IMR-90 (cell line): ENCODE results near the gene DNAJC17. TPM values are rescaled to one million over a fixed set of nuclear protein-coding genes. Genes with fewer than 3 reads are reported as not detected.

Source experiments
- ATAC-seq: fragments of 200-7000 bp; cut with Tn5 transposase; 2 replicates; pipeline ENCODE4 v1.9.1; 2020; ENCODE audit warnings: low read depth, mild to moderate bottlenecking, moderate library complexity
- BruUV-seq: library from RNA; stranded (reverse); fragments of 400-500 nt; replicated peaks from 2 replicates; lab custom pipeline; 2021; lab: Mats Ljungman, UMichigan
- CTCF ChIA-PET: fragments of 300-600 bp; formaldehyde crosslinking; extraction: SDS; loops from one replicate; lab custom pipeline; 2021; ENCODE audit warnings: antibody characterized with exemption; lab: Yijun Ruan, JAX
- POLR2A ChIA-PET: fragments of 300-600 bp; sonication (Branson Sonifier 250); formaldehyde crosslinking; loops from one replicate; lab custom pipeline; 2022; ENCODE audit warnings: antibody characterized with exemption; ENCODE audit not compliant: unreplicated experiment; lab: Charles Lee
- DNase-seq: peaks from one replicate; pipeline ENCODE4 v3.0.0; 2013
- H2AFZ ChIP-seq: replicated peaks from 2 replicates; pipeline ENCODE3; 2013; ENCODE audit warnings: low read length, mild to moderate bottlenecking; ENCODE audit not compliant: poor library complexity
- H2AK5ac ChIP-seq: 2 replicates; pipeline ENCODE4 v1.6.1; 2013; ENCODE audit warnings: low read depth, low read length, inconsistent platforms
- H2AK9ac ChIP-seq: replicated peaks from 2 replicates; pipeline ENCODE3; 2013; ENCODE audit warnings: mild to moderate bottlenecking, low read depth, low read length, moderate library complexity; ENCODE audit not compliant: poor library complexity
- H2BK120ac ChIP-seq: 2 replicates; pipeline ENCODE4 v1.6.1; 2013; ENCODE audit warnings: low read depth, low read length, inconsistent platforms
- H2BK15ac ChIP-seq: 3 replicates; pipeline ENCODE4 v1.6.1; 2013; ENCODE audit warnings: low read depth, low read length, inconsistent platforms
- H2BK20ac ChIP-seq: 2 replicates; pipeline ENCODE4 v1.6.1; 2013; ENCODE audit warnings: low read depth, mild to moderate bottlenecking, inconsistent platforms, low read length, moderate library complexity
- H2BK5ac ChIP-seq: 2 replicates; pipeline ENCODE4 v1.6.1; 2013; ENCODE audit warnings: mild to moderate bottlenecking, low read depth, low read length, inconsistent platforms; ENCODE audit not compliant: poor library complexity, severe bottlenecking
- H3K14ac ChIP-seq: replicated peaks from 2 replicates; pipeline ENCODE4 v1.6.1; 2013; ENCODE audit warnings: low read depth, low read length, inconsistent platforms
- H3K18ac ChIP-seq: 2 replicates; pipeline ENCODE4 v1.6.1; 2013; ENCODE audit warnings: low read depth, low read length, control low read depth
- H3K23ac ChIP-seq: 2 replicates; pipeline ENCODE4 v1.6.1; 2013; ENCODE audit warnings: low read depth, low read length, inconsistent platforms
- H3K27ac ChIP-seq: 2 replicates; pipeline ENCODE4 v1.5.1; 2013; ENCODE audit warnings: mild to moderate bottlenecking, control low read depth, low read length; ENCODE audit not compliant: insufficient read depth
- H3K27me3 ChIP-seq: 2 replicates; pipeline ENCODE4 v1.6.1; 2013; ENCODE audit warnings: low read length; ENCODE audit not compliant: control insufficient read depth, insufficient read depth
- H3K36me3 ChIP-seq: 2 replicates; pipeline ENCODE4 v1.6.1; 2013; ENCODE audit warnings: low read length, mixed read lengths; ENCODE audit not compliant: control insufficient read depth, insufficient read depth
- H3K4ac ChIP-seq: 2 replicates; pipeline ENCODE4 v1.6.1; 2013; ENCODE audit warnings: low read depth, low read length, inconsistent platforms
- H3K4me1 ChIP-seq: 2 replicates; pipeline ENCODE4 v1.6.1; 2013; ENCODE audit warnings: low read length, mixed read lengths; ENCODE audit not compliant: control insufficient read depth, insufficient read depth
- H3K4me2 ChIP-seq: 2 replicates; pipeline ENCODE4 v1.6.1; 2013; ENCODE audit warnings: low read depth, mild to moderate bottlenecking, control low read depth, low read length, moderate library complexity
- H3K4me3 ChIP-seq: 2 replicates; pipeline ENCODE4 v1.5.1; 2013; ENCODE audit warnings: low read depth, mild to moderate bottlenecking, control low read depth, low read length, moderate library complexity; ENCODE audit not compliant: insufficient read depth
- H3K56ac ChIP-seq: 2 replicates; pipeline ENCODE4 v1.6.1; 2013; ENCODE audit warnings: low read length, inconsistent platforms; ENCODE audit not compliant: insufficient read depth; ENCODE audit errors: extremely low read depth
- H3K79me1 ChIP-seq, 2 experiments: 2 replicates each; pipeline ENCODE4 v1.6.1; 2013; ENCODE audit warnings: low read length in 2 of 2, inconsistent platforms in 1 of 2, low read depth in 1 of 2
- H3K9ac ChIP-seq: 2 replicates; pipeline ENCODE4 v1.6.1; 2013; ENCODE audit warnings: low read depth, low read length, control low read depth
- H3K9me1 ChIP-seq: 2 replicates; pipeline ENCODE4 v1.6.1; 2013; ENCODE audit warnings: low read length, inconsistent platforms; ENCODE audit not compliant: insufficient read depth
- H3K9me3 ChIP-seq: 2 replicates; pipeline ENCODE4 v1.6.1; 2013; ENCODE audit warnings: low read length; ENCODE audit not compliant: control insufficient read depth, insufficient read depth
- H4K20me1 ChIP-seq: 2 replicates; pipeline ENCODE4 v1.6.1; 2013; ENCODE audit warnings: low read length, inconsistent platforms; ENCODE audit not compliant: insufficient read depth
- H4K5ac ChIP-seq: 2 replicates; pipeline ENCODE4 v1.6.1; 2013; ENCODE audit warnings: mild to moderate bottlenecking, low read depth, low read length, control low read depth
- H4K8ac ChIP-seq, 2 experiments: 2 replicates each; pipeline ENCODE4 v1.6.1; 2013; ENCODE audit warnings: low read depth in 2 of 2, low read length in 2 of 2, control low read depth in 1 of 2, inconsistent platforms in 1 of 2
- H4K91ac ChIP-seq: 2 replicates; pipeline ENCODE4 v1.6.1; 2013; ENCODE audit warnings: low read depth, low read length, inconsistent platforms; ENCODE audit not compliant: insufficient read depth
- RFX5 ChIP-seq: IDR thresholded peaks from 2 replicates; pipeline ENCODE4 v1.8.0; 2012; ENCODE audit warnings: low read depth, mild to moderate bottlenecking, low read length, moderate library complexity
- WGBS, 2 experiments: methylation state at CpG; one replicate each; pipeline versions ENCODE4 v1.1.5 to v1.1.7; 2013; ENCODE audit warnings: missing lambda C conversion rate in 2 of 2; ENCODE audit not compliant: insufficient read length in 1 of 2; ENCODE audit errors: extremely low coverage in 2 of 2; 5-methylcytosine and 5-hydroxymethylcytosine counted together
- dilution Hi-C: fragments of 300-500 bp; cut with HindIII; formaldehyde crosslinking; loops from one replicate; pipeline ENCODE4 v1.14.3; 2018; ENCODE audit warnings: low sequenced_read_pairs; ENCODE audit not compliant: unreplicated experiment
- in situ Hi-C: fragments of 300-500 bp; cut with MboI; formaldehyde crosslinking; loops from 3 replicates; pipeline ENCODE4 v1.14.3; 2019; ENCODE audit warnings: low sequenced_read_pairs, inconsistent platforms, mixed read lengths
- intact Hi-C: fragments of 100-400 bp; cut with micrococcal nuclease; formaldehyde crosslinking; loops from 2 replicates; pipeline ENCODE4 v1.10.0; 2022
- polyA plus RNA-seq, 3 experiments: library from polyadenylated mRNA; depleted of rRNA; stranded (reverse); fragments of >200 nt; gene quantifications; 2 replicates each; pipeline ENCODE4 v1.2.3, GENCODE V29; 2012; ENCODE audit warnings: low replicate concordance in 1 of 3
- total RNA-seq: library from RNA; depleted of rRNA; stranded (reverse); fragments of >200 nt; gene quantifications from 2 replicates; pipeline ENCODE4 v1.2.3, GENCODE V29; 2012

The DNAJC17 gene
- total and polyA plus RNA-seq, 2 of the 4 experiments (the other 2 are of a cell fraction), result 58.6 to 107 TPM

DNA sequence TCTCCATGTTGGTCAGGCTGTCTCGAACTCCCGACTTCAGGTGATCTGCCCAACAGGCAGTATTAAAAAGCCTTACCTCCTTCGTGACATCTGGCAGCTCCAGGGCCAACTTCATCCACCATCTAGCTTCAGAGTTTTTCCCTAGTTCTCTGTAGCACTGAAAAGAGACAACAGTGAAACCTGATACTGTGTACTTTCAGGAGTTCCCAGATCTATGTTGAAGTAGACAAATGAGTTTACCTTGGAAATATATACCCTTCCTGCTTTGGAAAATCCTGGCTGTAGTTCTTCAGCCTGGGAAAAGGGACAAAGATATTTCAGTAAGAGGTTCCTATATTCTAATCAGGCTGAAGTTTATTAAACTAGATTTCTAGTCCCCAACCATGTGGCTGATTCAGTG is 70.2 kb downstream of the DNAJC17 start:
- no peak overlapping the region for H2BK5ac ChIP-seq
- no peak overlapping the region for H4K5ac ChIP-seq
- H3K27me3 ChIP-seq, result no peaks in the 10 kb centered on the region
- in situ Hi-C loops (no loop called here), dilution Hi-C loops (no loop called here), intact Hi-C loops (no loop called here)
- ChIA-PET CTCF (no interaction called here), POLR2A (interaction anchor here (0.5 kb wide), 1 partner anchor 24 kb away, joined by 3 read pairs; no protein-coding TSS in a partner anchor)
- H3K27ac ChIP-seq, result no peak overlapping the region
- peaks cover 1% of the 10 kb centered on the region; the same call in 1 of the 2 replicates for H3K4me1 ChIP-seq
- no peak overlapping the region for H2BK120ac ChIP-seq
- H3K9ac ChIP-seq, result no peak overlapping the region
- no peak overlapping the region for H4K8ac ChIP-seq
- no peaks in the 10 kb centered on the region for H4K20me1 ChIP-seq
- H2BK20ac ChIP-seq, result no peak overlapping the region
- H3K14ac ChIP-seq, result no peak overlapping the region
- H2BK15ac ChIP-seq, result no peak overlapping the region
- H2AFZ ChIP-seq, result no peak overlapping the region
- no peaks in the 10 kb centered on the region for H3K9me3 ChIP-seq
- WGBS, 2 experiments, result no CpG with 5 or more reads among the region's 3 CpGs
- no peak overlapping the region for H2AK5ac ChIP-seq
- no peak overlapping the region for H3K18ac ChIP-seq
- no peak overlapping the region for H4K91ac ChIP-seq
- ATAC-seq (no peak; the same call in 1 of the 2 replicates), DNase-seq (peak; percentile 13)
- no peak for TF ChIP-seq RFX5
- H3K9me1 ChIP-seq, result no peaks in the 10 kb centered on the region
- H3K56ac ChIP-seq, result no peak overlapping the region
- peaks cover 23% of the 10 kb centered on the region for H3K36me3 ChIP-seq
- no peak overlapping the region for H3K4me3 ChIP-seq
- no peak overlapping the region for H3K4ac ChIP-seq
- no peak overlapping the region for H2AK9ac ChIP-seq
- BruUV-seq, result no TSS peak
- H3K79me1 ChIP-seq, result peaks cover 0 to 4% of the 10 kb centered on the region in 2 experiments; a peak in 3 of 4 replicates
- no peak overlapping the region for H3K4me2 ChIP-seq
- H3K23ac ChIP-seq, result no peak overlapping the region
